HEK293 (cell line): ENCODE measurements around the gene FHL5.

Experiments used
- CTCF ChIA-PET: fragments of 350-600 bp; formaldehyde crosslinking; extraction: SDS; loops from one replicate; lab custom pipeline; 2021; ENCODE audit warnings: antibody characterized with exemption; lab: Yijun Ruan, JAX
- POLR2A ChIA-PET: fragments of 300-600 bp; formaldehyde crosslinking; extraction: SDS; loops from one replicate; lab custom pipeline; 2020; ENCODE audit warnings: antibody characterized with exemption, inconsistent platforms; lab: Yijun Ruan, JAX
- H3K27ac ChIP-seq: fragments of 200-500 bp; sonication (Bioruptor generic); 2 replicates; pipeline ENCODE4 v1.5.1; 2014; ENCODE audit warnings: low read depth, low read length, control low read depth, inconsistent platforms; ENCODE audit errors: extremely low read depth
- H3K36me3 ChIP-seq, 2 experiments: fragments of 200-500 bp in 1 of 2; sonication (Bioruptor generic) in 1 of 2; 1 replicate in 1 of 2; 2 replicates in 1 of 2; pipeline ENCODE4 v1.5.1; 2014 to 2017; ENCODE audit warnings: inconsistent platforms in 2 of 2, low read length in 2 of 2; ENCODE audit not compliant: control insufficient read depth in 2 of 2, insufficient read depth in 1 of 2
- H3K4me1 ChIP-seq: fragments of 200-500 bp; sonication (Bioruptor generic); 2 replicates; pipeline ENCODE4 v1.5.1; 2014; ENCODE audit warnings: mild to moderate bottlenecking, low read length, inconsistent platforms; ENCODE audit not compliant: control insufficient read depth, insufficient read depth
- H3K4me3 ChIP-seq: 2 replicates; pipeline ENCODE4 v1.5.1; 2011; ENCODE audit warnings: low read depth, mild to moderate bottlenecking, control low read depth, low read length, moderate library complexity
- H3K9me3 ChIP-seq: fragments of 200-500 bp; sonication (Bioruptor generic); 2 replicates; pipeline ENCODE4 v1.5.1; 2014; ENCODE audit warnings: low read depth, low read length, inconsistent platforms; ENCODE audit not compliant: control insufficient read depth, insufficient read depth
- AEBP2 ChIP-seq: fragments of 450-650 bp; formaldehyde crosslinking; IDR thresholded peaks from 2 replicates; pipeline ENCODE4 v1.5.1; 2016; ENCODE audit warnings: missing biosample characterization, missing genetic modification characterization, borderline replicate concordance
- BCL6B ChIP-seq: fragments of 450-650 bp; formaldehyde crosslinking; IDR thresholded peaks from 2 replicates; pipeline ENCODE4 v1.5.1; 2017; ENCODE audit warnings: missing biosample characterization, missing genetic modification characterization
- ELK4 ChIP-seq: IDR thresholded peaks from 2 replicates; pipeline ENCODE4 v1.6.1; 2011; ENCODE audit warnings: mild to moderate bottlenecking, low read depth, low read length, borderline replicate concordance
- GLIS1 ChIP-seq: fragments of 450-650 bp; formaldehyde crosslinking; IDR thresholded peaks from 2 replicates; pipeline ENCODE4 v1.5.1; 2016; ENCODE audit warnings: missing biosample characterization, missing genetic modification characterization
- RBAK ChIP-seq: fragments of 450-650 bp; formaldehyde crosslinking; IDR thresholded peaks from 2 replicates; pipeline ENCODE4 v1.5.1; 2016; ENCODE audit warnings: missing biosample characterization, missing genetic modification characterization
- SETDB1 ChIP-seq: IDR thresholded peaks from one replicate; pipeline ENCODE4 v1.6.1; 2017; ENCODE audit warnings: mild to moderate bottlenecking, low read length, moderate library complexity, mixed read lengths; ENCODE audit not compliant: insufficient read length
- TRIM28 ChIP-seq: IDR thresholded peaks from 2 replicates; pipeline ENCODE4 v1.6.1; 2011; ENCODE audit warnings: low read length, control low read depth, borderline replicate concordance
- WT1 ChIP-seq: fragments of 450-650 bp; formaldehyde crosslinking; IDR thresholded peaks from 2 replicates; pipeline ENCODE4 v1.5.1; 2016; ENCODE audit warnings: missing biosample characterization, missing genetic modification characterization
- YY2 ChIP-seq: fragments of 450-650 bp; formaldehyde crosslinking; IDR thresholded peaks from 2 replicates; pipeline ENCODE4 v1.5.1; 2016; ENCODE audit warnings: missing biosample characterization, missing genetic modification characterization
- ZBTB17 ChIP-seq: fragments of 450-650 bp; formaldehyde crosslinking; IDR thresholded peaks from 2 replicates; pipeline ENCODE4 v1.5.1; 2016; ENCODE audit warnings: missing biosample characterization, missing genetic modification characterization
- ZBTB7A ChIP-seq: fragments of 450-650 bp; formaldehyde crosslinking; IDR thresholded peaks from 2 replicates; pipeline ENCODE4 v1.5.1; 2016; ENCODE audit warnings: low read depth, missing biosample characterization, missing genetic modification characterization
- ZBTB8A ChIP-seq: fragments of 450-650 bp; formaldehyde crosslinking; IDR thresholded peaks from 2 replicates; pipeline ENCODE4 v1.5.1; 2016; ENCODE audit warnings: missing biosample characterization, missing genetic modification characterization
- ZNF112 ChIP-seq: fragments of 450-650 bp; formaldehyde crosslinking; IDR thresholded peaks from 2 replicates; pipeline ENCODE4 v1.5.0; 2017; ENCODE audit warnings: missing biosample characterization, missing genetic modification characterization
- ZNF155 ChIP-seq: fragments of 450-650 bp; formaldehyde crosslinking; IDR thresholded peaks from 2 replicates; pipeline ENCODE4 v1.5.1; 2016; ENCODE audit warnings: missing biosample characterization, missing genetic modification characterization
- ZNF169 ChIP-seq: fragments of 450-650 bp; formaldehyde crosslinking; IDR thresholded peaks from 2 replicates; pipeline ENCODE4 v1.5.1; 2016; ENCODE audit warnings: missing biosample characterization, missing genetic modification characterization
- ZNF274 ChIP-seq, 2 experiments: fragments of 200-500 bp in 1 of 2; fragments of 450-650 bp in 1 of 2; sonication (Bioruptor generic) in 1 of 2; formaldehyde crosslinking in 1 of 2; IDR thresholded peaks; 2 replicates each; pipeline versions ENCODE4 v1.5.1 to v1.6.1; 2014 to 2016; ENCODE audit warnings: borderline replicate concordance in 1 of 2, inconsistent platforms in 1 of 2, low read length in 1 of 2, missing biosample characterization in 1 of 2, missing genetic modification characterization in 1 of 2
- ZNF341 ChIP-seq: fragments of 450-650 bp; formaldehyde crosslinking; IDR thresholded peaks from 2 replicates; pipeline ENCODE4; 2016; ENCODE audit warnings: low read depth, missing biosample characterization, missing genetic modification characterization
- ZNF37A ChIP-seq: fragments of 450-650 bp; IDR thresholded peaks from 2 replicates; pipeline ENCODE4 v1.5.1; 2018; ENCODE audit warnings: missing biosample characterization, missing genetic modification characterization
- ZNF510 ChIP-seq: fragments of 450-650 bp; formaldehyde crosslinking; IDR thresholded peaks from 2 replicates; pipeline ENCODE4 v1.5.1; 2018; ENCODE audit warnings: mild to moderate bottlenecking, missing genetic modification characterization, missing biosample characterization; ENCODE audit not compliant: insufficient replicate concordance
- ZNF513 ChIP-seq: fragments of 450-650 bp; IDR thresholded peaks from 2 replicates; pipeline ENCODE4 v1.5.1; 2018; ENCODE audit warnings: missing biosample characterization, missing genetic modification characterization
- ZNF529 ChIP-seq: fragments of 450-650 bp; formaldehyde crosslinking; IDR thresholded peaks from 2 replicates; pipeline ENCODE4 v1.5.1; 2017; ENCODE audit warnings: missing genetic modification characterization, missing biosample characterization; ENCODE audit not compliant: insufficient replicate concordance
- ZNF610 ChIP-seq: fragments of 450-650 bp; formaldehyde crosslinking; IDR thresholded peaks from 2 replicates; pipeline ENCODE4 v1.5.1; 2016; ENCODE audit warnings: missing biosample characterization, missing genetic modification characterization, borderline replicate concordance
- ZNF621 ChIP-seq: fragments of 450-650 bp; formaldehyde crosslinking; IDR thresholded peaks from 2 replicates; pipeline ENCODE4 v1.5.1; 2017; ENCODE audit warnings: missing biosample characterization, missing genetic modification characterization
- ZNF639 ChIP-seq: fragments of 450-650 bp; formaldehyde crosslinking; IDR thresholded peaks from 2 replicates; pipeline ENCODE4 v1.5.1; 2016; ENCODE audit warnings: missing biosample characterization, missing genetic modification characterization
- ZNF654 ChIP-seq: fragments of 450-650 bp; formaldehyde crosslinking; IDR thresholded peaks from 2 replicates; pipeline ENCODE4 v1.5.1; 2016; ENCODE audit warnings: low read depth, missing biosample characterization, missing genetic modification characterization
- ZNF658 ChIP-seq: fragments of 450-650 bp; formaldehyde crosslinking; IDR thresholded peaks from 2 replicates; pipeline ENCODE4; 2016; ENCODE audit warnings: missing biosample characterization, missing genetic modification characterization
- ZSCAN5A ChIP-seq: fragments of 450-650 bp; formaldehyde crosslinking; IDR thresholded peaks from 2 replicates; pipeline ENCODE4 v1.5.1; 2016; ENCODE audit warnings: missing biosample characterization, missing genetic modification characterization
- ZXDB ChIP-seq: fragments of 450-650 bp; formaldehyde crosslinking; IDR thresholded peaks from 2 replicates; pipeline ENCODE4 v1.5.1; 2016; ENCODE audit warnings: missing biosample characterization, missing genetic modification characterization

The FHL5 gene

GRCh38 chr6:96570053-96570452 is 7.1 kb downstream of the FHL5 start:
- no peaks in the 10 kb centered on the region for H3K4me1 ChIP-seq
- POLR2A ChIA-PET, result no interaction called here
- no peak overlapping the region for H3K4me3 ChIP-seq
- H3K36me3 ChIP-seq, result no peaks in the 10 kb centered on the region
- no peaks in the 10 kb centered on the region for H3K9me3 ChIP-seq
- CTCF ChIA-PET, result interaction anchor here (0.6 kb wide), 1 partner anchor 23 kb away, joined by 4 read pairs; no protein-coding TSS in a partner anchor
- TF ChIP-seq ZSCAN5A (tag by site-specific recombination) (no peak), SETDB1 (peak; percentile 87), ZBTB8A (no peak), ZNF510 (tag by site-specific recombination) (peak; percentile 62), ZNF155 (tag by site-specific recombination) (no peak), ZXDB (tag by site-specific recombination) (no peak), ZNF112 (tag by site-specific recombination) (no peak), ZNF341 (tag by site-specific recombination) (no peak), ZNF658 (tag by site-specific recombination) (no peak), ZBTB17 (tag by site-specific recombination) (no peak), TRIM28 (0 out of 2 replicates have a peak, but pooled peaks have one; percentile 31)
- no peak overlapping the region for H3K27ac ChIP-seq

GRCh38 chr6:96571551-96571950 is 8.6 kb downstream of the FHL5 start:
- H3K4me3 ChIP-seq, result no peak overlapping the region
- no peaks in the 10 kb centered on the region for H3K36me3 ChIP-seq
- ChIA-PET CTCF (no interaction called here), POLR2A (no interaction called here)
- no peaks in the 10 kb centered on the region for H3K9me3 ChIP-seq
- no peak overlapping the region for H3K27ac ChIP-seq
- no peaks in the 10 kb centered on the region for H3K4me1 ChIP-seq
- TF ChIP-seq ZBTB7A (tag by site-specific recombination) (no peak), GLIS1 (tag by site-specific recombination) (no peak), YY2 (no peak), ZNF529 (tag by site-specific recombination) (no peak), ZNF274 (IDR thresholded peaks at IDR 0.05; ENCODE audit: low read length) (no peak), ZNF274 (tag by site-specific recombination; IDR thresholded peaks at IDR 0.05; ENCODE audit: borderline replicate concordance) (no peak), BCL6B (tag by site-specific recombination) (no peak), ZNF37A (tag by site-specific recombination) (no peak), ZNF169 (tag by site-specific recombination) (no peak), ZNF513 (tag by site-specific recombination) (no peak), ELK4 (no peak), AEBP2 (tag by site-specific recombination) (no peak), ZNF639 (tag by site-specific recombination) (no peak), WT1 (tag by site-specific recombination) (no peak), ZNF654 (tag by site-specific recombination) (no peak), RBAK (tag by site-specific recombination) (no peak), ZNF621 (tag by site-specific recombination) (no peak), ZNF610 (tag by site-specific recombination) (no peak)
